ENCODE results near the gene TTC4. TPM values are rescaled to one million over a fixed set of nuclear protein-coding genes. Genes with fewer than 3 reads are reported as not detected.

TTC4 gene
- total RNA-seq, 4 donors from 2014 or later: 14.0 to 22.1 (median 15.5) TPM

- no peak for TF ChIP-seq CTCF (IDR thresholded peaks at IDR 0.05; ENCODE audit: low read depth)
These were observed 52.4 kb downstream of the TTC4 start for GRCh38 chr1:54768093-54768492.

GRCh38 chr1:54772951-54773350 is 57.3 kb downstream of the TTC4 start:
- no peak for TF ChIP-seq CTCF (IDR thresholded peaks at IDR 0.05; ENCODE audit: low read depth)

- no peak for TF ChIP-seq CTCF (IDR thresholded peaks at IDR 0.05; ENCODE audit: low read depth)
These were observed 59.3 kb downstream of the TTC4 start for GRCh38 chr1:54774820-54775498.

- no peak for TF ChIP-seq CTCF (IDR thresholded peaks at IDR 0.05; ENCODE audit: low read depth)
These were observed 61.4 kb downstream of the TTC4 start for GRCh38 chr1:54777011-54777410.

GRCh38 chr1:54777431-54777830 is 61.8 kb downstream of the TTC4 start:
- no peak for TF ChIP-seq CTCF (IDR thresholded peaks at IDR 0.05; ENCODE audit: low read depth)

GRCh38 chr1:54781023-54781723 is 65.5 kb downstream of the TTC4 start:
- no peak for TF ChIP-seq CTCF (IDR thresholded peaks at IDR 0.05; ENCODE audit: low read depth)

GRCh38 chr1:54782156-54782555 is 66.5 kb downstream of the TTC4 start:
- TF ChIP-seq CTCF (IDR thresholded peaks at IDR 0.05; ENCODE audit: low read depth): no peak
